ENCODE measurements around the gene LDHD.
"Not testable (repeated sequence)": the region's sequence is repeated elsewhere in the genome, so short reads cannot be mapped to it uniquely, and the experiment has no call there.

The LDHD gene

GRCh38 chr16:75139498-75139897 lies 22.9 kb upstream of the LDHD start:
- no peak for DNase-seq (ENCODE audit: low spot score)
- TF ChIP-seq, protein P1, sequence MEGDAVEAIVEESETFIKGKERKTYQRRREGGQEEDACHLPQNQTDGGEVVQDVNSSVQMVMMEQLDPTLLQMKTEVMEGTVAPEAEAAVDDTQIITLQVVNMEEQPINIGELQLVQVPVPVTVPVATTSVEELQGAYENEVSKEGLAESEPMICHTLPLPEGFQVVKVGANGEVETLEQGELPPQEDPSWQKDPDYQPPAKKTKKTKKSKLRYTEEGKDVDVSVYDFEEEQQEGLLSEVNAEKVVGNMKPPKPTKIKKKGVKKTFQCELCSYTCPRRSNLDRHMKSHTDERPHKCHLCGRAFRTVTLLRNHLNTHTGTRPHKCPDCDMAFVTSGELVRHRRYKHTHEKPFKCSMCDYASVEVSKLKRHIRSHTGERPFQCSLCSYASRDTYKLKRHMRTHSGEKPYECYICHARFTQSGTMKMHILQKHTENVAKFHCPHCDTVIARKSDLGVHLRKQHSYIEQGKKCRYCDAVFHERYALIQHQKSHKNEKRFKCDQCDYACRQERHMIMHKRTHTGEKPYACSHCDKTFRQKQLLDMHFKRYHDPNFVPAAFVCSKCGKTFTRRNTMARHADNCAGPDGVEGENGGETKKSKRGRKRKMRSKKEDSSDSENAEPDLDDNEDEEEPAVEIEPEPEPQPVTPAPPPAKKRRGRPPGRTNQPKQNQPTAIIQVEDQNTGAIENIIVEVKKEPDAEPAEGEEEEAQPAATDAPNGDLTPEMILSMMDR (IDR thresholded peaks at IDR 0.05; ENCODE audit: extremely low read depth, missing control alignments): no peak

- TF ChIP-seq, protein P1 (IDR thresholded peaks at IDR 0.05; ENCODE audit: extremely low read depth, missing control alignments): no peak
- no peak for DNase-seq (ENCODE audit: low spot score)
These were observed 22.1 kb upstream of the LDHD start for GRCh38 chr16:75138636-75139035.

DNA sequence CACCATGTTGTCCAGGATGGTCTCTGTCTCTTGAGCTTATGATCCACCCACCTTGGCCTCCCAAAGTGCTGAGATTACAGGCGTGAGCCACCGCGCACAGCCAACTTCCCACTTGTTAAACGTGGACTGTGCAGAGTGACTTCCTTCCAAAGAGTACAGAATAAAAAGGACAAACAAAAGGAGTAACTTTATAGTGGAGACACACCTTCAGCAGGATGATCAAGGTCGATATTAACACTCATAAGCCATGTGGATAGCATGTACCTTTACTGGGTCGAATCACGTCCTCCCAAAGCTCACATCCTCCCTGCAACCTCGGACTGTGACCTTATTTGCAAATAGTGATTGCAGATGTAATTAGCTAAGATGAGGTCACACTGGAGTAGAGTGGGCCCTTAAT lies 21.7 kb upstream of the LDHD start:
- TF ChIP-seq, protein P1 (IDR thresholded peaks at IDR 0.05; ENCODE audit: extremely low read depth, missing control alignments): no peak

GRCh38 chr16:75131081-75131480 lies 14.5 kb upstream of the LDHD start:
- DNase-seq (ENCODE audit: low spot score): no peak
- TF ChIP-seq, protein P1 (IDR thresholded peaks at IDR 0.05; ENCODE audit: extremely low read depth, missing control alignments): no peak

More for the DNA sequence above, 21.7 kb upstream of the LDHD start:
- no peak for DNase-seq (ENCODE audit: low spot score)

DNA sequence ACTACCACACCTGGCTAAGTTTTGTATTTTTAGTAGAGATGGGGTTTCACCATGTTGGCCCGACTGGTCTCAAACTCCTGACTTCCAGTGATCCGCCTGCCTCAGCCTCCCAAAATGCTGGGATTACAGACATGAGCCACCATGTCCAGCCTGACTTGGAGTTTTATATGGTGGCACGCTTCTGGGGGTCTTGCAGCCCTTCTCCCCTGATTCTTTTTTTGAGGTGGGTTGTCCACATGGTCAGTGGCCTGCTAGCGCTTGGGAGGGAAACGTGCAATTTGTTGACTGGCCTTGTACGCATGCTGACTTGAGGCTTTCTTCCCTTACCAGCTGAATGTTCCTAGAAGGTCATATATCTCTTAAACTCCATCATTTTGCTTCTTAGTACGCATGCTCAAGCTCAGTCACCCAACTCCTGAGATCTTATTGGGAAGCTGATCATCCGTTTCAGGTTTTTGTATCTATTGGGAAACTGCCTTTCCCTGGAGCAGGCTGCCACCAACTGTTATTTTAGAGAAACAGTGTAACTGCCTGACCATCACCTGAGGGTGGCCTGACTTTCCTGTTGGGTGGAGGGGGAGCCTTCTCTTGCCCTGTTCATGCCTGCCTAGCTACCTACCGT lies 13.7 kb upstream of the LDHD start:
- no peak for DNase-seq (ENCODE audit: low spot score)
- TF ChIP-seq, protein P1 (IDR thresholded peaks at IDR 0.05; ENCODE audit: extremely low read depth, missing control alignments): no peak

DNA sequence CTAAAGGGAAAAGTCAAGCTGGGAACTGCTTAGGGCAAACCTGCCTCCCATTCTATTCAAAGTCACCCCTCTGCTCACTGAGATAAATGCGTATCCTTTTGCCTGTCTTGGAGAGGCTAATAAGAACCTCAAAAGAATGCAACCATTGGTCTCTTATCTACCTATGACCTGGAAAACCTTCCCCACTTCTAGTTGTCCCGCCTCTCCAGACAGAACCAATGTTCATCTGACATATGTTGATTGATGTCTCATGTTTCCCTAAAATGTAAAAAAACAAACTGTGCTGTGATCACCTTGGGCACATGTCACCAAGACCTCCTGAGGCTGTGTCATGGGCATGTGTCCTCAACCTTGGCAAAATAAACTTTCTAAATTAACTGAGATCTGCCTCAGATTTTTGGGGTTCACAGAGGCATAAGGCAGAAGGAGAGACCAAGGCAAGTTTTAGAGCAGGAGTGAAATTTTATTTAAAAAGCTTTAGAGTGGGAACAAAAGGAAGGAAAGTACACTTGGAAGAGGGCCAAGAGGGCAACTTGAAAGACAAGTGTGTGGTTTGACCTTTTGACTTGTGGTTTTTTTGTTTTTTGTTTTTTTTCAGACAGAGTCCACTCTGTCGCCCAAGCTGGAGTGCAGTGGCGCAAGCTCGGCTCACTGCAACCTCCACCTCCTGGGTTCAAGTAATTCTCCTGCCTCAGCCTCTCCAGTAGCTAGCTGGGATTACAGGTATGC lies 13.0 kb upstream of the LDHD start:
- not testable (repeated sequence) for DNase-seq (ENCODE audit: low spot score)

GRCh38 chr16:75127713-75128415 lies 11.3 kb upstream of the LDHD start:
- no peak for DNase-seq (ENCODE audit: low spot score)
- TF ChIP-seq, protein P1 (IDR thresholded peaks at IDR 0.05; ENCODE audit: extremely low read depth, missing control alignments): no peak

Measured in GM20000 (cell line).